Measurements from ENCODE around the gene UPK1A. TPM values are rescaled to one million over a fixed set of nuclear protein-coding genes. Genes with fewer than 3 reads are reported as not detected.

The UPK1A gene
- total RNA-seq, 1 donor from 2014 or later, result not detected

GRCh38 chr19:35708391-35708790 lies 42.1 kb downstream of the UPK1A start:
- H3K9me3 Mint-ChIP-seq (ENCODE audit: unreplicated experiment), result no peaks in the 10 kb centered on the region
- no peak overlapping the region for H3K4me3 Mint-ChIP-seq (ENCODE audit: unreplicated experiment)
- no peaks in the 10 kb centered on the region for H3K4me1 Mint-ChIP-seq (ENCODE audit: unreplicated experiment)
- H3K27me3 Mint-ChIP-seq (ENCODE audit: unreplicated experiment), result no peaks in the 10 kb centered on the region
- no peak for TF ChIP-seq CTCF (IDR thresholded peaks at IDR 0.05; ENCODE audit: unreplicated experiment)
- DNase-seq (ENCODE audit: low spot score), result no peak
- H3K36me3 Mint-ChIP-seq (ENCODE audit: low read depth, unreplicated experiment), result no peaks in the 10 kb centered on the region
- no peak overlapping the region for H3K27ac Mint-ChIP-seq (ENCODE audit: unreplicated experiment)

DNA sequence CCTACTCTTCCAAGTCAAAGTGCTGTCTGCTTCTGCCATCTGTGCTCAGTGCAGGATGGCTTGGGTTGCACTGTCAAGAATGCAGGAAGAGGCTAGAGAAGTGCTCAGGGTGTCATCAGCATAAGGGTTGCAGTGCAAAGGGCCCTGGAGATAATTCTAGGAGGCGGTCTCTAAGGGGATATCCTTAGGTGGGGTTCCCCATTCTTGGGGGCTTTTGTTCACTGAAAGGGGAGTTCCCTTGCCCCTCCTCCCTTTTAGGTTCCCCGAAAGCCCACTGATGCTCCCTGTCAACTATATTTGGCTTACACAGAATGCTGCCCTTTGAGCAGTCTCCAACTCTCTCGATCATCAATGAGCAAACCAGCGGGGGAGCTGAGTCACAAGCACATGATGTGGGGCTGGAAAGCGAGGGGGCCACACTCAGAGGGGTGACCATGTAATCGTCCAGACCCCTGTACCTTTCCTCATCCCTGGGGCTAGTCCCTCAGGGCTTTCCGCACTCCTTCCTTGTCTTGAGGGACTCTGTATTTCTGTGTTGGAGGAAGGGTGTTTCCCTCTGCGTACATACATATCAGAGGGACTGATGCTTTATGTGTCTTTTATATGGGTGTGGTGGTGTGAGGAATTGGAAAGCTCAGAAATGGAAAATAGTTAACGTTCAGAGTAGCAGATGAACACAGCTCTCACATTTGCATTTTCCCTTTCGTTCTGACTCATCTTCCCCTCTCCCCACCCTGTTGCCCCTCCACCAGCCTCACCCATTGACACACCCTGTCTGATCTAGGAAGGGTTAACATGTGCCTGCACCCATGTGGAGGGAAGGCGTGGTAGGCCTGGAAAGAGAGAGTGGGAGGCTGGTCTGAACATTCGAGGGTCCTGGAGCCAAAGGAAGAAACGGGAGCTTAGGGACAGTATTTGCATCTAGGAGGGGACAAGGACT lies 44.7 kb downstream of the UPK1A start:
- no peaks in the 10 kb centered on the region for H3K36me3 Mint-ChIP-seq (ENCODE audit: low read depth, unreplicated experiment)
- peaks cover 2% of the 10 kb centered on the region for H3K27me3 Mint-ChIP-seq (ENCODE audit: unreplicated experiment)
- no peak for TF ChIP-seq CTCF (IDR thresholded peaks at IDR 0.05; ENCODE audit: unreplicated experiment)
- no peak overlapping the region for H3K4me3 Mint-ChIP-seq (ENCODE audit: unreplicated experiment)
- no peak for DNase-seq (ENCODE audit: low spot score)
- H3K27ac Mint-ChIP-seq (ENCODE audit: unreplicated experiment), result no peak overlapping the region
- no peaks in the 10 kb centered on the region for H3K9me3 Mint-ChIP-seq (ENCODE audit: unreplicated experiment)
- peaks cover 4% of the 10 kb centered on the region for H3K4me1 Mint-ChIP-seq (ENCODE audit: unreplicated experiment)

DNA sequence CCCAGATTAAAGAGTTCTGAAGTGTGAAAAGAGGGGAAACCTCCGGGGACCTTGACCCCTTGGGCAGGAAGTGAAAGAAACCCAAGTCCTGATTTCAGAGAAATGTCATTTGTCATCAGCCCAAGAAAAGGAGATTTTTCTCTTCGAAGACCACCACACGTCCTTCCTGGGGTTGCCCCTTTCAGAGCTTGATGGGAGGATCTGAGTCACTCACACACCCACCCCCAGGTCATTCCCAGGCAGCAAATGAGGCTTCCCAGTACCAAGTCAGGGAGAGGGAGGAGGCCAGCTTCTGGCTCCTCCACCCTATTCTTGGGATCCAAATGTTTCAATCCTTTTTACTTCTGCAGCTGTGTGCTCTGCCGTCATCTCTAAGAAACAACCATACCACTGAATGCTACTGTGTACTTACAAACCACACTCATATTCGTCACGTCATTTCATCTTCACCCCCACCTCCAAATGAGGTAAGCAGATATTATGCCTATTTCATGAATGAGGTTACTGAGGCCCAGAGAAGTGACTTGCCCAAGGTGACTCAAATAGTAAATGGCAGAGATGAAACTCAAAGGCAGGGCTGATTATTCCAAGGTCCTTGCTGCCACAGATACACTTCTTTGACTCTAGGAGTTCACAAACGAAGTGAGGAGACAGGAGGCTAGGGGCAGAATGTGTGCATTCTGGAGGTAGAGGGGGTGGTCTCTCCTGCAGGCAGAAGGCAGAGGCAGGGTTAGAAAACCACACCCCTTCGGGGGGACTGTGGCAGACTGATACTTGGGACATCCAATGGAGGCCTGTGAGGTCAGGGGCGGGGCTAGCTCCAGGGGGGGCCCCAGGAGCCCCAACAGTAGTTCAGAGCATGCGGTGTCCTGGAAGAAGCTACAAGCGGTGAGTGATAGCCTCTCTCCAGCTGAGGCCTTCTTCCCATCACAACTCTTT lies 46.5 kb downstream of the UPK1A start:
- DNase-seq (ENCODE audit: low spot score), result no peak
- H3K4me1 Mint-ChIP-seq (ENCODE audit: unreplicated experiment), result peaks cover 12% of the 10 kb centered on the region
- H3K4me3 Mint-ChIP-seq (ENCODE audit: unreplicated experiment), result no peak overlapping the region

DNA sequence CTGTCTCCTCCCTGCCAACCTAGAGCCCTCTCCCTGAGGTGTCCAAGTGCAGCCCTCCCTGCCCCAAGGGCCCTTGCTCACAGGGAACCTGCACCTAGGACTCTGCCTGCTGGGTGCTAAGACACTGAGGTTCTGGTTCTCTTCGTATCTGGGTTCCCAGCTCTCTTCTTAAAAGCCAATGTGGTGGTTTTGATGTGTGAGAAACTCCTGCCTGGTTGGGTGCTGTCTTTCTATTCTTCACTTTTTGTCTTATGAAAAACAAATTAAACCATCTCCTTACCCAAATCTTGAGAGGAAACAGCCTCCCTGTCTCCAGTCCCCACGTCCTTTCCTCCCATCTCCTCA lies 47.2 kb downstream of the UPK1A start:
- H3K27ac Mint-ChIP-seq (ENCODE audit: unreplicated experiment), result no peak overlapping the region
- H3K36me3 Mint-ChIP-seq (ENCODE audit: low read depth, unreplicated experiment), result no peaks in the 10 kb centered on the region
- H3K4me1 Mint-ChIP-seq (ENCODE audit: unreplicated experiment), result peaks cover 12% of the 10 kb centered on the region
- TF ChIP-seq CTCF (IDR thresholded peaks at IDR 0.05; ENCODE audit: unreplicated experiment), result no peak
- H3K9me3 Mint-ChIP-seq (ENCODE audit: unreplicated experiment), result no peaks in the 10 kb centered on the region
- DNase-seq (ENCODE audit: low spot score), result no peak
- H3K27me3 Mint-ChIP-seq (ENCODE audit: unreplicated experiment), result peaks cover 9% of the 10 kb centered on the region
- peak overlapping the region; percentile 21 for H3K4me3 Mint-ChIP-seq (ENCODE audit: unreplicated experiment)

More for the DNA sequence above, 46.5 kb downstream of the UPK1A start:
- Mint-ChIP-seq H3K9me3 (ENCODE audit: unreplicated experiment) (no peaks in the 10 kb centered on the region), H3K27ac (ENCODE audit: unreplicated experiment) (no peak overlapping the region), H3K27me3 (ENCODE audit: unreplicated experiment) (peaks cover 9% of the 10 kb centered on the region), H3K36me3 (ENCODE audit: low read depth, unreplicated experiment) (no peaks in the 10 kb centered on the region)
- TF ChIP-seq CTCF (IDR thresholded peaks at IDR 0.05; ENCODE audit: unreplicated experiment), result no peak

Measured in endothelial cell (in vitro differentiated cells).